GM19023 (cell line): ENCODE measurements around the gene AIG1.
"Not testable (repeated sequence)": the region's sequence is repeated elsewhere in the genome, so short reads cannot be mapped to it uniquely, and the experiment has no call there.

Source experiments
- ATAC-seq: cut with Tn5 transposase; IDR thresholded peaks from one replicate; pipeline ENCODE4 v1.9.1; 2021; ENCODE audit warnings: mild to moderate bottlenecking, moderate library complexity; ENCODE audit not compliant: unreplicated experiment

AIG1 gene

GRCh38 chr6:143313163-143313562 is 252.5 kb downstream of the AIG1 start:
- ATAC-seq, result no peak

DNA sequence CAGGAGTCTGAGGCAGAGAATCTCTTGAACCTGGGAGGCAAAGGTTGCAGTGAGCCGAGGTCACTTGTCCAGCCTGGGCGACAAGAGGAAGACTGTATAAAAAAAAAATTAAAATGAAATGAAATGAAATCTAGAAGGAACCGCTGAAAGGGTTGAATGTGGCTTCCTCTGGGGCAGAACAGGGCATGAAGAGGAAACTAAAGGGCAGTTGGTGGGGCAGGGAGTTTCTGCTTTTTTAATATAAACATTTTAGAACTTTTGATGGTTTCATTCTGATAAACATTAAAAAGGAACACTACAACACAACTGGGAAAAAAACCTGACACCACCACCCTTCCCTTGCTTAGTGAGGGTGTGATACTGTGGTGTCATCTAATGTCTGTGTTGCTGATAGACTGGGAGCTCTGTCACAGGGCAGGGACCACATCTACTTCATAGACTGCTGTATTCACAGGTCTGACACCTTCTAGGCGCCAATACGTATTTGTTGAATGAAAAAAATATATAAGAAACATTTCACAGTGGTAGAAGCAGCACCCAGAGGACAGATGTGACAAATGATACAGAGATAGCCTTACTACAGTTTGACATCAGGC is 260.9 kb downstream of the AIG1 start:
- ATAC-seq, result no peak

GRCh38 chr6:143322386-143322785 is 261.7 kb downstream of the AIG1 start:
- no peak for ATAC-seq

DNA sequence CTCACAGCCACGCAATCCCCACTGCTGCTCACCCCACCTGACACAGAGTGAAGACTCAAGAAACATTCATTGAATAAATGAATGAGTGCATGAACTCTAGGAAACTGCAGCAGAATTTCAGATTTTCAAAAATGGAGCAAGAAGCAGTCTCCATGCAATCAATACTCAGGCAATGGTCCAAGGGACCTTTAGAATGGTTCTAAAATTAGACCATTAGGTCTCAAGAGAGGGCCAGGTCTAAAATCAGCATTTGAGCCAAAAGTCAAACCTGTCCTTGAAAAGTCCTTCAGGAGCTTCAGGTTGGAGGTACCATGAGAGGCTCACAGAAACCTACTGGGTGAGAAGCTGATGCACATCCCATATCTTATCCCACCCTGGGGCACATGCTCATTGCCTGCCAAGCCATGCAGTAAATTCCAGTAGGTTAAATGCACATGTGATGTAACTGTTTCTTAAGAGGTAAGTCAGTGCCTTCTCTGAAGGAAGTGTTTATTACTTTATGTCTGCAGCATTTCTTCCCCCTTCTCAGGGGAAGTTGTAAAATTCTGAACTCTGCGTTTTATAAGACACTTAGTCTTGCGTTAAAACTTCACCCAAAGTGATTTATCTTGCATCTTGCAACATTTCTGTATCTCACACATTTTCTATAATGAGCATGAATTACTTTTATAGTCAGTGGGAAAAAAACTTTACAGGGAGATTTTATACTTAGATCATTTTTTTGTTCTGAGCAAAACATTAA is 263.2 kb downstream of the AIG1 start:
- no peak for ATAC-seq

DNA sequence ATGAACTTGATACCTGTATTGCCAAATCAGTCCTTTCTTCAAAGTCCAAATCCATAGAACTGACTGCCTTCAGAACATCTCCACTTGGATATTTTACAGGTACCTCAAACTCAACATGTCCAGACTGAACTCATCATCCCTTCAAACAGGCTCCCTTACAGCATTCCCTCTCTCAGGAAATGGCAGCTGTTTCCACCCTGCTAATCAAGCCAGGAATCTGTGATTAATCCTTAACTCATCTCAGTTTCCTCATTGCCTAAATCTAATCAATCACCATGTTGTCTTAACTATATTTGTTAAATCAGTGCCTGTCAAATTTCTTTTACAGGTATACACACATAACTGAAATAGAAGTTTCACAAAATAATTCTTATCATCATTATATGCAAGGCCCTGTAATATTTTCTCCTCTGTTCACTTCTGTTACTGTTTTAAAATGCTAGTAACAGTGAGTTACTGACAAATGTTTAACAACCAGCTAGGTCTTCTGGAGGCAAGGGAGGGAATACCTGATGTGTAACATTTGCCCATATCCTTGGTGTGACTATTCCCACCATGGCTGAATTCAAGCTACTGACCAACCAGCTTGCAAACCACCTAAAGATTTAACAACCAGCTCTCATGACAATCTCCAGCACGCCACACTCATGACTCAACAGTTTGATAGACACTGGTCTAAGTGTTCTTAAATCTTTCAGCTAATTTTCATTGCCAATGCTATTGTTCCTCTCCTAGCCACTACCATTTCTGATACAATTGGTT is 264.9 kb downstream of the AIG1 start:
- no peak for ATAC-seq

GRCh38 chr6:143328876-143329275 is 268.2 kb downstream of the AIG1 start:
- ATAC-seq, result no peak

DNA sequence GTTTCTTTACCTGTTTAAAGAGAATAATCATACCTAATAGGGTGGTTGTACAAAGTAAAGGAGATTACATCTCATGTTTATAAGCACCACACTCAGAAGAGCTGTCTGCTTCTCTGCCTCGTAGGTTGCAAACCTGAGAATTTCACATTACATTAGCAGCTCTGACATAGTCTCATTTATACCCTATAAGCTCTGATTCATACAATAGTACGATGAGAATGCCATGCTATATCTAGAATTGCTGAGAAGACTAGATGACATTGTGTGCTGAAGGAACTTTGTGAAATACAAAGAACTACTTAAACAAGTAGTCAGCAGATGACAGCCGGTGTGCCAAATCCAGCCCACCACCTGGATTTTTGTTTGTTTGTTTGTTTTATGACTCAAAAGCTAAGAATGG is 268.6 kb downstream of the AIG1 start:
- ATAC-seq, result no peak

DNA sequence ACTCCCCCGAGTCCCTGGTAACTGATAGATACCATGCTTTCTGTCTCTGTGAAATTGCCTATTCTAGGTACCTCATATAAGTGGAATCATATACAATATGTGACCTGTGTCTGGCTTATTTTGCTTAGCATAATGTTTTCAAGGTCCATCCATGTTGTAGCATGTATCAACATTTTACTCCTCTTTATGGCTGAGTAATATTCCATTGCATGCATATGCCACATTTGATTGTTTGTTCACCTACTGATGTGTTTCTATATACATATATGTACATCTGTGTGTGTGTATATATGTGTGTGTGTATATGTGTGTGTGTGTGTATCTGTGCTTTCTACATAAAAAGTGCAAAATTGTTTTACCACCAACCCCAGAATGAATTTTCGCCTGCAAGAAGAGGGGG is 270.7 kb downstream of the AIG1 start:
- ATAC-seq, result no peak

- no peak for ATAC-seq
These were observed 271.6 kb downstream of the AIG1 start for GRCh38 chr6:143332153-143332845.

DNA sequence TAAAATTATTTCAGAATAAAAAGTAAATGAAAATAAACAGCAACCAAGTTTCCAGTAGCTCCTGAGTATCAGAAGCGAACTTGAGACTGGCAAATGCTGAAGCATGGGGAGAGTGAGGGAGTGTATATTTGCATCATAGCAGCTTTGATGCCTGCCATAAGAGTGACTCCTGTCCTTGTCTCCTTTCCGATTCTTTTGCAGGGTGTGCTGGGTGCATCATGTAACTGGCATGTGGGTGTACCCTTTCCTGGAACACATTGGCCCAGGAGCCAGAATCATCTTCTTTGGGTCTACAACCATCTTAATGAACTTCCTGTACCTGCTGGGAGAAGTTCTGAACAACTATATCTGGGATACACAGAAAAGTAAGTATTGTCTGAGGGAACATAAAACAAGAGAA is 272.4 kb downstream of the AIG1 start:
- no peak for ATAC-seq

- ATAC-seq, result no peak
These were observed 273.2 kb downstream of the AIG1 start for GRCh38 chr6:143333749-143334520.

GRCh38 chr6:143335865-143336264 is 275.2 kb downstream of the AIG1 start:
- ATAC-seq, result no peak

DNA sequence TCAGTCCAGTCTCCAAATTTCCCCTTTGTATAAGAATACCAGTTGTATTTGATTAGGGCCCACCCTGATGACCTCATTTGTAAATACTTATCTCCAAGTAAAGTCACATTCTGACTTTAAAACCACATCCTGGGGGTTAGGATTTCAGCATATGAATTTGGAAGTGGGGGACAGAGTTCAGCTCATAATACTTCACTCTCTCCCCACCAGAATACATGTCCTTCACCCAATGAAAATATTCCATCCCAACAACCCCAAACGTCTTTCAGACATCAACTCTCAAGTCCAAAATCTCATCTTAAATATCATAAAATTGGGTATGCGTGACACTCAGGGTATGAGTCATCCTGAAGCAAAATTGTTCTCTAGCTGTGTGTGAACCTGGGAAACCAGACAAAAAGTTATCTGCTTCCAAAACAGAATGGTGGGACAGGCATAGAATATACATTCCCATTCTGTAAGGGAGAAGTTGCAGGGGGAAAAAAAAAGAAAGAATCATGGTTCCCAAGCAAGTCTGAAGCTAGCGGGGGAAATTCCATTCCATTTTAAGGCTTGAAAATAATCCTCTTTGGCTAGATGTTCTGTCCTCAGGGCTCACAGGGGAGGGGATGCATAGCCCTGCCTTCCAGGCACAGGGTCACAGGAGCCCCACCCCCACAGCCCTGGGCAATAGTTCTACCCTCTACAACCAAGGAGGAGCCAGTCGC is 275.9 kb downstream of the AIG1 start:
- no peak for ATAC-seq

DNA sequence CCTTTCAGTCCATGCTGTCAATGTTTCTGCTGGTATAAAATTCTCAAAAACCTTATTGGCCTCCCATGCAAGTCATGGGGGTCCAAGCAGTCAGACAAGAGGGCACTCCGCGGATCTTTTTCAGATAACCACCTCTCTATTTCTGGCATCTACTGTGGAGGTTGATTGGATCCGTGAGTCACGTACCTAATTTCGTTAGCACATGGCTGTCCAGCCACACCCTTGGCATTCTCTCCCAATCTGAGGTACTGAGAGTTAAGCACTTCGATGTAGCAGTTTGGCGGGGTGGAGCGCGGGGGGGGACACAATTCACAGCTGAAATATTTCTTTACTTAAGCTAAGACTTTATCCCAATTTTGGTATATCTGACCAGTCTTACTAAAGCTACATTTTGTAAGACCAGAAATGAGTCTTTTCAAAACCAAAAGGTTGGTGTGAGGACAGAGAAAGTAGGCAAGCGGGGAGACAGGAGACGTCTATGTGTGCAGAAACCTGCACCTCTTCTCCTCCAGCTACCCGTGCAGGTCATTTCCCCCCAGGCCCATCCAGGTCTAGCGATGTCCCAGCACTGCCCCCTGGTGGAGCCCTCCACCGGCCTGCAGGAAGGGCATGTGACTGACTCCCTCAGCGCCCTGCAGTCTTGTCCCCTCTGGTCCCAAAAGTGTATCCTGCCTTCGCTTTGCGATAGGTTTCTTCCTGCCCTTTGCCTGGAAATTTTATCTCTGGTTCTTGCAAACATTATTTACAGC is 276.7 kb downstream of the AIG1 start:
- ATAC-seq, result no peak

DNA sequence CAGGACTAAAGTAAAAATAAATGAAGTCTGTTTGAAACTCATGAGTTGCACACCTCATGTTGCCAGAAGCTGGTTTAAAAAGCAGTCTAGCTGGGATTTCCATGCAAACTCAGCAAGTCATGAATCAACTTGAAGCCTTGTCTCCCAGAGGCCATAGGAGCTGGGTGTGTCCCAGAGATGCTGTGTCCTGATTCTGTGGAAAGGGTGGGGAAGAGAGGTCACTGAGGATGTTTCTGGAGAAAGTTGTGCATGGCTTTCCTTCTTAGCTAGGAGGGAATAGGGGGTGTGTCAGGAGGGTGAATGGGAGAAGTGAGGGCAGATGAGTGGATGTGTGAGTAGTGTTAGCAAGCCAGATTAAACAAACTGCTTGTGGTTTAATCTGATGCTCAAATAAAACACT is 278.5 kb downstream of the AIG1 start:
- ATAC-seq, result no peak

- ATAC-seq, result not testable (repeated sequence)
These were observed 284.8 kb downstream of the AIG1 start for GRCh38 chr6:143345477-143345876.

GRCh38 chr6:143346004-143346403 is 285.3 kb downstream of the AIG1 start:
- ATAC-seq, result no peak

GRCh38 chr6:143348531-143348930 is 287.8 kb downstream of the AIG1 start:
- ATAC-seq, result no peak

GRCh38 chr6:143349530-143349929 is 288.8 kb downstream of the AIG1 start:
- no peak for ATAC-seq
